HAP-1 (cell line): ENCODE measurements around the gene IPP.

Experiments used
- DNase-seq, 2 experiments: peaks; one replicate each; pipeline ENCODE4 v3.0.0-alpha.2; 2016 to 2020; ENCODE audit warnings: low spot score in 2 of 2
- H3K27me3 ChIP-seq: fragments of 250-450 bp; sonication (Bioruptor Pico); 2 replicates; pipeline ENCODE4 v1.5.1; 2020; ENCODE audit warnings: low read depth, mild to moderate bottlenecking, moderate library complexity
- H3K36me3 ChIP-seq: fragments of 250-450 bp; sonication (Bioruptor Pico); replicated peaks from 2 replicates; pipeline ENCODE4 v1.5.1; 2020; ENCODE audit warnings: mild to moderate bottlenecking
- H3K4me1 ChIP-seq: fragments of 250-450 bp; sonication (Bioruptor Pico); 2 replicates; pipeline ENCODE4 v1.5.1; 2020; ENCODE audit warnings: mild to moderate bottlenecking
- H3K4me3 ChIP-seq: fragments of 250-450 bp; sonication (Bioruptor Pico); 2 replicates; pipeline ENCODE4 v1.5.1; 2020; ENCODE audit warnings: mild to moderate bottlenecking, moderate library complexity
- H3K9me3 ChIP-seq: fragments of 250-450 bp; sonication (Bioruptor Pico); 2 replicates; pipeline ENCODE4 v1.5.1; 2020; ENCODE audit warnings: mild to moderate bottlenecking, moderate library complexity
- in situ Hi-C: fragments of 300-500 bp; cut with MboI; formaldehyde crosslinking; loops from 3 replicates; pipeline ENCODE4 v1.14.3; 2020; ENCODE audit warnings: low sequenced_read_pairs, inconsistent platforms, mixed read lengths

Gene IPP

DNA sequence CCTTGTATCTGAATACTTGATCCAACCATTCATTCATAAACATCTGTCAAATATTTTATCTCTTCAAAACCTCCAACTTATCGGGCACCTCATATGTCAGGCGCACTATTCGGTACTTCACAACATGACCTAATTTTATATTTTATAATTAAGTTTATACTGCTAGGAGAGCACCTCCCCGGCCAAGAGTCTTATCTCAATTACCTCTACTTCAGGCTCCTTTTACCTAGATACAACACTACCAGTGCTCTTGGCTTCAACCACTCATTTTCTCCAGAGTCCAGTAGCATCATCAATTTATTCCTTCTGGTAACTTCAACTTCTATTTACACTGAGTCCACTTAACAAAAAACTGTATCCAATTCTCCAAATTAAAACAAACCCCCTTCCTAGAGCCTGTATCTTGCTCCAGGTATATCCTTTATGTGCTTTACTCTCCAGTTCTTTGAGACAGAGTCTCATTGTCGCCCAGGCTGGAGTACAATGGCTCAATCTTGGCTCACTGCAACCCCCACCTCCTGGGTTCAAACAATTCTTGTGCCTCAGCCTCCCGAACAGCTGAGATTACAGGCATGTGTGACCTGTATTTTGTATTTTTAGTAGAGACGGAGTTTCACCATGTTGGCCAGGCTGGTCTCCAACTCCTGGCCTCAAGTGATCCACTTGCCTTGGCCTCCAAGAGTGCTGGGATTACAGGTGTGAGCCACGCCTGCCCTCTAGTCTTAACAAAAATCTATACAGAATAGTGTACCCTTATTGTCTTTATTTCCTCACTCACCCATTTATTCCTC, 82.9 kb downstream of the IPP start:
- no peak for DNase-seq
- Histone ChIP-seq H3K9me3 (no peaks in the 10 kb centered on the region), H3K4me3 (no peak overlapping the region), H3K27me3 (no peaks in the 10 kb centered on the region), H3K36me3 (no peaks in the 10 kb centered on the region; the same call in 1 of the 2 replicates), H3K4me1 (no peaks in the 10 kb centered on the region; the same call in 1 of the 2 replicates)
- in situ Hi-C loops, result loop anchor here (25.0 kb wide), 1 partner anchor 220 kb away; no protein-coding TSS in a partner anchor

DNA sequence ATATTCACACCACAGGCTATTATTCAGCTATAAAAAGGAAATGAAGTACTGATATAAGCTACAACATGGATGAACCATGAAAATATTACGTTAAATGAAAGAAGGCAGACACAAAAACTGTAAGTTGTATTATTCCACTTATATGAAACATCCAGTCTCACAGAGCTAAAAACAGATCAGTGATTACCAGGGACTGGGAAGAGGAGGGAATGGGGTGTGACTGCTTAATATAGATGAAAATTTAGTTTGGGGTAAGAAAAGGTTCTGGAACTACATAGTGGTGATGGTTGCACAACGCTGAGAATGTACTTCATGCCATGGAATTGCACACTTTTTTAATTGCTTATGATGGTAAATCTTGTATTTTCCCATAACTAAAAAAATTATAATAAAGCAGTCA, 83.6 kb downstream of the IPP start:
- no peak overlapping the region for H3K4me3 ChIP-seq
- in situ Hi-C loops, result loop anchor here (25.0 kb wide), 1 partner anchor 220 kb away; no protein-coding TSS in a partner anchor
- no peaks in the 10 kb centered on the region for H3K9me3 ChIP-seq
- no peaks in the 10 kb centered on the region for H3K27me3 ChIP-seq
- DNase-seq, result no peak
- no peaks in the 10 kb centered on the region; the same call in 1 of the 2 replicates for H3K36me3 ChIP-seq
- H3K4me1 ChIP-seq, result no peaks in the 10 kb centered on the region; the same call in 1 of the 2 replicates

DNA sequence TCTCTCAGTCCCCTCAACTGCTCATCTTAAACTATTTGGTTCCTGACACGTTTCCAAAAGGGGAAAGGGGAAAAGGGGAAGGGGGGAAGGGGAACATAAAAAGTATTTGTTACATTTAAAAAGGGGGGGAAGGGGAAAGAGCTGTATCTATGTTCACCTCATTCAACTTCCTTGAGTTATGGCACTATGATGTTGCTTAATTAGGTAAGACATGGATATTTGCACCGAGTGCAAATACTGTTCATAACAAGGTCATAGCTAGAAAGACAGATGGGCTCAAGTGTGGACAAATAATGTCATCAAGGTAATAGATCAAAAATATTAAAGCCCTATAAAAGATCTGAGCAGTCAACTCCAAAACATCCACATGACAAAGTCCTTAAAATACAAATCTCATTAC, 90.1 kb downstream of the IPP start:
- Histone ChIP-seq H3K27me3 (no peaks in the 10 kb centered on the region), H3K4me1 (peaks cover 7% of the 10 kb centered on the region), H3K4me3 (no peak overlapping the region), H3K36me3 (peaks cover 48% of the 10 kb centered on the region), H3K9me3 (no peaks in the 10 kb centered on the region)
- no peak for DNase-seq
- in situ Hi-C loops, result loop anchor here (25.0 kb wide), 1 partner anchor 227 kb away; no protein-coding TSS in a partner anchor

DNA sequence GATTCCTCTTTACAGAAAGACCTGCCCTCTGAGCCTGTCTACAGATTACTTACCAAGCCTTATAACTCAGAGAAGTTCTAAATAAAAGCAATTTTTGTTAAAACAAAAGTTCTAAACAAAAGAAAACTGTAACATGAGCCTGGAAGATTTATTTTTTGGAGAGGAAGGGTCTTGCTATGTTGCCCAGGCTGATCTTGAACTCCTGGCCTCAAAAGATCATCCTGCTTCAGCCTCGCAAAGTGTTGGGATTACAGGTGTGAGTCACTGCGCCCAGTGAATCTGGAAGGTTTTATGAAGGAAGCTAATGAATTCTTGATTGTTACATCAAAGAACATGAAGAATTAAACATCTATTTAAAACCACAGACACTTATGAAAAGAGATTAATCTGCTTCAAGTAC, 91.2 kb downstream of the IPP start:
- H3K4me3 ChIP-seq, result no peak overlapping the region
- in situ Hi-C loops, result loop anchor here (25.0 kb wide), 1 partner anchor 228 kb away; no protein-coding TSS in a partner anchor
- no peak for DNase-seq
- H3K4me1 ChIP-seq, result peaks cover 13% of the 10 kb centered on the region
- no peaks in the 10 kb centered on the region for H3K27me3 ChIP-seq
- H3K36me3 ChIP-seq, result peaks cover 57% of the 10 kb centered on the region
- H3K9me3 ChIP-seq, result no peaks in the 10 kb centered on the region

DNA sequence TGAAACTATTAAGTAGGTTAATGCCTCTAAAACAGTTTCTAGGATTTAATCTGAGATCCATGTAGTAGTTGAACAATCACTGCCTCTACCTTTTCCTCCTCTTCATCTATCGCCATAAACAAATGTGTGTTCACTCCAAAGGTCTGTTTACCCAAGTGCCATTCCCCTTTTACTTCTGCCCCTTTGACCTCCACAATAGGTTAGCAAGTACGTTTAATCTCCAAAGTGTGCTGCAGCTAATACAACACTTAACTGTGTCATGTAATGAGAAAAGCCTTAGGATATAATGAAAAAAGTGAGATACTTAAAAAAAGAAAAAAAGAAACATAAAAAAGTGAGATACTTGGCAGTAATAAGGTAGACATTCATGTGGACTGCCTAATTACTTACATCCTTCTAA, 92.3 kb downstream of the IPP start:
- Histone ChIP-seq H3K4me3 (no peak overlapping the region), H3K36me3 (peaks cover 64% of the 10 kb centered on the region), H3K9me3 (no peaks in the 10 kb centered on the region), H3K4me1 (peaks cover 13% of the 10 kb centered on the region), H3K27me3 (no peaks in the 10 kb centered on the region)
- DNase-seq, result no peak
- in situ Hi-C loops, result loop anchor here (25.0 kb wide), 1 partner anchor 229 kb away; no protein-coding TSS in a partner anchor

DNA sequence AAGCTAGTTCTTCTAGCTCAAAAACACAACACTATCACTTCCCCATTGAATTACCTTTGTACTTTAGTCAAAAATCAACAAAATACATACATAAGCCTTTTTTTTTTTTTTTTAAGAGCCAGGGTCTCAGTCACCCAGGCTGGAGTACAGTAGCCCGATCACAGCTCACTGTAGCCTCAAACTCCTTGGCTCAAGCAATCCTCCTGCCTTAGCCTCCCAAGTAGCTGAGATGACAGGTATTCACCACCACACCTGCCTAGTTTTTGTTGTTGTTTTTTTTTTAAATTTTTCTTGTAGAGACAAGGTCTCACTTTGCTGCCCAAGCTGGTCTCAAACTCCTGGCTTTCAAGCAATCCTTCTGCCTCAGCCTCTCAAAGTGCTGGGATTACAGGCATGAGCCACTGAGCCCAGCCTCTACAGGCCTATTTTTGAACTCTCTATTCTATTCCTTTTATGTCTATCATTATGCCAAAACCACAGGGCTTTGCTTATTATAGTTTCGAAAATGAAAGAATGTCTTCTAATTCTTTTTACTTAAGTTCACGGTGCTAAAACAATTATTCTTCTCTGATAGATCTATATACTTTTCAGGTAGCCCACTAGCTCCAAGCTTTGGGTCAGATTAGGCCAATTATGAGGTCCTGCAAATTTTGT, 93.8 kb downstream of the IPP start:
- Histone ChIP-seq H3K4me3 (no peak overlapping the region), H3K4me1 (peaks cover 13% of the 10 kb centered on the region), H3K27me3 (no peaks in the 10 kb centered on the region), H3K36me3 (peaks cover 70% of the 10 kb centered on the region), H3K9me3 (no peaks in the 10 kb centered on the region)
- no peak for DNase-seq
- in situ Hi-C loops, result loop anchor here (25.0 kb wide), 1 partner anchor 231 kb away; no protein-coding TSS in a partner anchor

DNA sequence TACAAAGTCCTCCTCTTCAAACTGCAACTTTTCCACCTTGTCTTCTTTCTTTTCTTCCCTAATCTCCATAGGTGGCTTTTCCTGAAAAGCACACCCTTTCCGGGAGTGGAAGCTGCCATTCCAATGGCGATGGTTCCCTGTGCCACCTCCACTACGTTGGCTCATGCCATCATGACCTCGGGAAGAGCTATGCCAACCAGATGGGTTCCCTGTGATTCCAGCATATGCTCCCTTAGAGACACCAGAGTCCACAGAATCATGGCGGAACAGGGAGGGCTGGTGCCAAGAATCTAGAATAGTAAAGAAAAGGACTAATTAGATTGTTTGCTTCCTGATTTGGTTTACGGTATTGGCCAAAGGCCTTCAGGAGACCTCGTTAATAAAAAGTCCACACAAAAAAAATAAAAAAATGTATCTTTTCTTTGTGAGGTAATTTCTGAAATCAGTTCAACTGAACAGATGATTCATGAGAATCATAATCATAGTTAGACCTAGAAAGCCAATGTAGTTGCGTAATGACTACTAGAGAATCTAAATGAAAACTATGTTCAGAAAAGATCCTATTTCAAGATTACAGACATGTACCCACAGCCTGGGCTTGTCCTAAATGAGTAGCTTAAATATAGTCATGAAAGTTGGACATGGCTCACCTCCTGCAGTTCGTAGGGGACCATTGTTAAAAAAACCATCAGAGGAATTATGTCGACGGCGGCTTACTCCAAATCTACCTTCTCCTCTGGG, 95.7 kb downstream of the IPP start:
- no peak for DNase-seq
- Histone ChIP-seq H3K27me3 (no peaks in the 10 kb centered on the region), H3K4me3 (no peak overlapping the region), H3K4me1 (peaks cover 13% of the 10 kb centered on the region), H3K9me3 (no peaks in the 10 kb centered on the region), H3K36me3 (peaks cover 72% of the 10 kb centered on the region)
- in situ Hi-C loops, result loop anchor here (25.0 kb wide), 1 partner anchor 233 kb away; no protein-coding TSS in a partner anchor
